ENCODE results near the gene RNF227. TPM values are rescaled to one million over a fixed set of nuclear protein-coding genes. Genes with fewer than 3 reads are reported as not detected.
"Not testable (repeated sequence)": the region's sequence is repeated elsewhere in the genome, so short reads cannot be mapped to it uniquely, and the experiment has no call there.

The RNF227 gene
- total RNA-seq, 1 experiment from 2014 or later = 0.83 TPM

GRCh38 chr17:7873051-7873450, 43.0 kb downstream of the RNF227 start (continued):
- TF ChIP-seq, protein P1, sequence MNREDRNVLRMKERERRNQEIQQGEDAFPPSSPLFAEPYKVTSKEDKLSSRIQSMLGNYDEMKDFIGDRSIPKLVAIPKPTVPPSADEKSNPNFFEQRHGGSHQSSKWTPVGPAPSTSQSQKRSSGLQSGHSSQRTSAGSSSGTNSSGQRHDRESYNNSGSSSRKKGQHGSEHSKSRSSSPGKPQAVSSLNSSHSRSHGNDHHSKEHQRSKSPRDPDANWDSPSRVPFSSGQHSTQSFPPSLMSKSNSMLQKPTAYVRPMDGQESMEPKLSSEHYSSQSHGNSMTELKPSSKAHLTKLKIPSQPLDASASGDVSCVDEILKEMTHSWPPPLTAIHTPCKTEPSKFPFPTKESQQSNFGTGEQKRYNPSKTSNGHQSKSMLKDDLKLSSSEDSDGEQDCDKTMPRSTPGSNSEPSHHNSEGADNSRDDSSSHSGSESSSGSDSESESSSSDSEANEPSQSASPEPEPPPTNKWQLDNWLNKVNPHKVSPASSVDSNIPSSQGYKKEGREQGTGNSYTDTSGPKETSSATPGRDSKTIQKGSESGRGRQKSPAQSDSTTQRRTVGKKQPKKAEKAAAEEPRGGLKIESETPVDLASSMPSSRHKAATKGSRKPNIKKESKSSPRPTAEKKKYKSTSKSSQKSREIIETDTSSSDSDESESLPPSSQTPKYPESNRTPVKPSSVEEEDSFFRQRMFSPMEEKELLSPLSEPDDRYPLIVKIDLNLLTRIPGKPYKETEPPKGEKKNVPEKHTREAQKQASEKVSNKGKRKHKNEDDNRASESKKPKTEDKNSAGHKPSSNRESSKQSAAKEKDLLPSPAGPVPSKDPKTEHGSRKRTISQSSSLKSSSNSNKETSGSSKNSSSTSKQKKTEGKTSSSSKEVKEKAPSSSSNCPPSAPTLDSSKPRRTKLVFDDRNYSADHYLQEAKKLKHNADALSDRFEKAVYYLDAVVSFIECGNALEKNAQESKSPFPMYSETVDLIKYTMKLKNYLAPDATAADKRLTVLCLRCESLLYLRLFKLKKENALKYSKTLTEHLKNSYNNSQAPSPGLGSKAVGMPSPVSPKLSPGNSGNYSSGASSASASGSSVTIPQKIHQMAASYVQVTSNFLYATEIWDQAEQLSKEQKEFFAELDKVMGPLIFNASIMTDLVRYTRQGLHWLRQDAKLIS (CRISPR knock-in tag; IDR thresholded peaks at IDR 0.05; ENCODE audit: borderline replicate concordance) = no peak

- Mint-ChIP-seq H3K4me1 (peaks cover under 1% of the 10 kb centered on the region), H3K4me3 (no peak overlapping the region), H3K36me3 (peaks cover 4% of the 10 kb centered on the region), H3K9me3 (peaks cover 8% of the 10 kb centered on the region; the same call in 1 of the 2 replicates), H3K27ac (no peak overlapping the region), H3K27me3 (ENCODE audit: low read depth) (no peaks in the 10 kb centered on the region)
- ChIA-PET POLR2A (no interaction called here), CTCF (interaction anchor here (0.7 to 1.2 kb wide), 4 partner anchors 11 to 129 kb away, joined by 3 to 4 read pairs (median 3); partner anchors contain the start of gene NAA38)
- DNase-seq (ENCODE audit: low spot score) = no peak
- ATAC-seq = no peak
- TF ChIP-seq CREB1 (CRISPR knock-in tag; IDR thresholded peaks at IDR 0.05) (no peak), ZNF512 (CRISPR knock-in tag; IDR thresholded peaks at IDR 0.05; ENCODE audit: borderline replicate concordance) (no peak), E2F4 (CRISPR knock-in tag; IDR thresholded peaks at IDR 0.05; ENCODE audit: borderline replicate concordance, low read depth) (no peak), NR2C2 (CRISPR knock-in tag; IDR thresholded peaks at IDR 0.05) (no peak), CREM (CRISPR knock-in tag; IDR thresholded peaks at IDR 0.05) (no peak), JAZF1 (CRISPR knock-in tag; IDR thresholded peaks at IDR 0.05) (no peak), PRRX2 (CRISPR knock-in tag; IDR thresholded peaks at IDR 0.05) (no peak), TCF7 (CRISPR knock-in tag; IDR thresholded peaks at IDR 0.05; ENCODE audit: low read depth) (no peak), RORB (CRISPR knock-in tag; IDR thresholded peaks at IDR 0.05) (no peak), ZNF396 (CRISPR knock-in tag; IDR thresholded peaks at IDR 0.05; ENCODE audit: borderline replicate concordance) (no peak), ETV6 (CRISPR knock-in tag; IDR thresholded peaks at IDR 0.05) (no peak), NFATC4 (CRISPR knock-in tag; IDR thresholded peaks at IDR 0.05) (no peak), TP53 (CRISPR knock-in tag; IDR thresholded peaks at IDR 0.05) (no peak), ELF4 (CRISPR knock-in tag; IDR thresholded peaks at IDR 0.05; ENCODE audit: low read depth) (no peak), ZNF232 (CRISPR knock-in tag; IDR thresholded peaks at IDR 0.05) (no peak)
These were observed 48.2 kb downstream of the RNF227 start for GRCh38 chr17:7867881-7868329.

DNA sequence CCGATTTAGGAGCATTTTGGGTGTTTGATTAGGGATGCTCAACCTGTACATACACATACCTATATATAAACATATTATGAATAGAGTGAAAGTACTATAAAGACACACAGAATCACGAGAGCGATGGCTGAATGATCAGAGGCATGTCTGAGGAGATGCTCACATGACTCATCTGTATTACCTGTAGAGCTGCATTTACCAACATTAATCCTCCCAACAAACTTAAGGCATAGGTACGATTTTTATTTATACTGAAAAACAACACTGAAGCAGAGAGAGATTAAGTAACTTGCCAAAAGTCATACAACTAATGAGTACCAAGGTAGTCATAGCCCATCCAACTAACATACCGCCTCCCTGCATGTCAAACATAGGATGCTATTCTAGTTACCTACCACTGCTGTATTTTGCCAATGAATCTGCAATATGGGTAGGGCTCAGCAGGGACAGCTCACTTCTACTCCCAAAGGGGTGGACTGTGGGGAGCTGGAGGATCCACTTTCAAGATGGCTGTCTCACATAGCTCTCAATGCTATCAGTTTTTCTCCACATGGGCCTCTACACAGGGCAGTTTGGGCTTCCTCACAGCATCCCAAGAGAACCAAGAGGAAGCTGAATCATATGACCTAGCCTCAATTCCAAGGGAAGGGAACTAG, 51.0 kb downstream of the RNF227 start:
- H3K27me3 Mint-ChIP-seq (ENCODE audit: low read depth) = no peaks in the 10 kb centered on the region
- peaks cover 8% of the 10 kb centered on the region; the same call in 1 of the 2 replicates for H3K9me3 Mint-ChIP-seq
- peaks cover 3% of the 10 kb centered on the region for H3K4me1 Mint-ChIP-seq
- H3K36me3 Mint-ChIP-seq = peaks cover 4% of the 10 kb centered on the region
- H3K27ac Mint-ChIP-seq = no peak overlapping the region
- H3K4me3 Mint-ChIP-seq = no peak overlapping the region
- TF ChIP-seq, protein P2, sequence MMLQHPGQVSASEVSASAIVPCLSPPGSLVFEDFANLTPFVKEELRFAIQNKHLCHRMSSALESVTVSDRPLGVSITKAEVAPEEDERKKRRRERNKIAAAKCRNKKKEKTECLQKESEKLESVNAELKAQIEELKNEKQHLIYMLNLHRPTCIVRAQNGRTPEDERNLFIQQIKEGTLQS (CRISPR knock-in tag; conservative IDR thresholded peaks at IDR 0.05) = no peak
- no peak for TF ChIP-seq ZNF232 (CRISPR knock-in tag; IDR thresholded peaks at IDR 0.05)
- TF ChIP-seq, protein P3, sequence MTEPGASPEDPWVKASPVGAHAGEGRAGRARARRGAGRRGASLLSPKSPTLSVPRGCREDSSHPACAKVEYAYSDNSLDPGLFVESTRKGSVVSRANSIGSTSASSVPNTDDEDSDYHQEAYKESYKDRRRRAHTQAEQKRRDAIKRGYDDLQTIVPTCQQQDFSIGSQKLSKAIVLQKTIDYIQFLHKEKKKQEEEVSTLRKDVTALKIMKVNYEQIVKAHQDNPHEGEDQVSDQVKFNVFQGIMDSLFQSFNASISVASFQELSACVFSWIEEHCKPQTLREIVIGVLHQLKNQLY (CRISPR knock-in tag; IDR thresholded peaks at IDR 0.05) = no peak
- ChIA-PET CTCF (interaction anchor here (0.8 to 1.0 kb wide), 4 partner anchors 47 to 193 kb away, joined by 3 to 4 read pairs (median 4); no protein-coding TSS in a partner anchor), POLR2A (interaction anchor here (0.7 kb wide), 1 partner anchor 23 kb away, joined by 4 read pairs; the partner anchor contains the start of gene CHD3)
- no peak for DNase-seq (ENCODE audit: low spot score)
- no peak for ATAC-seq

DNA sequence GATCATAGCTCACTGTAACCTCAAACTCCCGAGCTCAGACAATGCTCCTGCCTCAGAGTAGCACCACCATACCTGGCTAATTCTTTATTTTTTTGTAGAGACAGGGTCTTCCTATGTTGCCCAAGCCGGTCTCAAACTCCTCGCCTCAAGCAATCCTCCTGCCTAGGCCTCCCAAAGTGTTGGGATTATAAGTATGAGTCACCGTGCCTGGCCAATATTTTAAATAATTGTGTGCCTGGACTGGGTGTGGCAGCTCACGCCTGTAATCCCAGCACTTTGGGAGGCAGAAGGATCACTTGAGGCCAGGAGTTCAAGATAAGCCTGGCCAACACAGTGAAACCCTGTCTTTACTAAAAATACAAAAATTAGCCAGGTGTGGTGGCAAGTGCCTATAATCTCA, 51.7 kb downstream of the RNF227 start:
- not testable (repeated sequence) for ATAC-seq; H3K27me3 Mint-ChIP-seq (ENCODE audit: low read depth)

More for the DNA sequence above, 51.7 kb downstream of the RNF227 start:
- not testable (repeated sequence) for H3K9me3 Mint-ChIP-seq; DNase-seq (ENCODE audit: low spot score); H3K36me3 Mint-ChIP-seq; H3K4me1 Mint-ChIP-seq; H3K27ac Mint-ChIP-seq; H3K4me3 Mint-ChIP-seq
- ChIA-PET POLR2A (interaction anchor here (0.7 kb wide), 1 partner anchor 24 kb away, joined by 4 read pairs; the partner anchor contains the start of gene CHD3), CTCF (interaction anchor here (0.6 to 1.5 kb wide), 5 partner anchors 27 to 994 kb away, joined by 3 to 4 read pairs (median 3); no protein-coding TSS in a partner anchor)
